ENCODE measurements around the gene EEF2KMT.
A peak's percentile ranks its signal among the peaks of the same experiment; 100 is the strongest.

- peak; percentile 41; the same call in 1 of the 2 replicates for TF ChIP-seq CTCF (conservative IDR thresholded peaks at IDR 0.05; ENCODE audit: low read length)
- no peak for TF ChIP-seq EZH2phosphoT487 (IDR thresholded peaks at IDR 0.05; ENCODE audit: borderline replicate concordance, low read depth, low read length)
These were observed 34.5 kb downstream of the EEF2KMT start for GRCh38 chr16:5062790-5063765.
